ENCODE results near the gene TRIP4. TPM values are rescaled to one million over a fixed set of nuclear protein-coding genes. Genes with fewer than 3 reads are reported as not detected.

Gene TRIP4
- total RNA-seq, 2 experiments from 2014 or later = 9.3 to 21.0 TPM

GRCh38 chr15:64503197-64503596 is 115.6 kb downstream of the TRIP4 start:
- TF ChIP-seq EZH2phosphoT487 (IDR thresholded peaks at IDR 0.05; ENCODE audit: borderline replicate concordance, low read depth, low read length) (no peak), CTCF (conservative IDR thresholded peaks at IDR 0.05; ENCODE audit: low read length) (no peak)
- peaks cover 53% of the 10 kb centered on the region; the same call in 1 of the 2 replicates for H3K36me3 ChIP-seq (ENCODE audit: insufficient read depth, low read length)
- H3K9me3 ChIP-seq (ENCODE audit: low read length) = no peaks in the 10 kb centered on the region
- DNase-seq (ENCODE audit: low spot score) = peak; percentile 5
- H3K4me3 ChIP-seq (ENCODE audit: low read depth, low read length, poor library complexity, severe bottlenecking) = no peak overlapping the region
- ChIA-PET POLR2A (interaction anchor here (0.5 to 1.8 kb wide), 8 partner anchors 8 to 255 kb away, joined by 3 to 8 read pairs (median 4); no protein-coding TSS in a partner anchor), CTCF (ENCODE audit: unreplicated experiment) (interaction anchor here (0.6 kb wide), 1 partner anchor 22 kb away, joined by 3 read pairs; no protein-coding TSS in a partner anchor)
- peak overlapping the region; percentile 28 for H3K27ac ChIP-seq (ENCODE audit: low read depth, low read length, poor library complexity, severe bottlenecking)
- peaks cover 9% of the 10 kb centered on the region; the same call in 1 of the 2 replicates for H4K20me1 ChIP-seq (ENCODE audit: insufficient read depth, low read length)
- BruUV-seq (replicated peaks) = no TSS peak
- no peaks in the 10 kb centered on the region for H3K9me2 ChIP-seq (ENCODE audit: insufficient read depth, low read length)
- no peak overlapping the region for H2AFZ ChIP-seq (ENCODE audit: low read length)
- H3K4me1 ChIP-seq (ENCODE audit: insufficient read depth, low read length, poor library complexity, severe bottlenecking) = peaks cover 39% of the 10 kb centered on the region
- H3K4me2 ChIP-seq (ENCODE audit: low read length) = peak overlapping the region; percentile 52
- intact Hi-C loops (cut with micrococcal nuclease; ENCODE audit: unreplicated experiment) = no loop called here
- H3K79me2 ChIP-seq (ENCODE audit: insufficient read depth, low read depth, low read length) = peaks cover 19% of the 10 kb centered on the region; the same call in 1 of the 2 replicates

GRCh38 chr15:64503640-64504039 is 116.0 kb downstream of the TRIP4 start:
- peak overlapping the region; percentile 52 for H3K4me2 ChIP-seq (ENCODE audit: low read length)
- peak overlapping the region; percentile 28 for H3K27ac ChIP-seq (ENCODE audit: low read depth, low read length, poor library complexity, severe bottlenecking)
- intact Hi-C loops (cut with micrococcal nuclease; ENCODE audit: unreplicated experiment) = no loop called here
- DNase-seq (ENCODE audit: low spot score) = peak; percentile 14
- ChIA-PET POLR2A (interaction anchor here (0.6 to 1.8 kb wide), 7 partner anchors 9 to 148 kb away, joined by 3 to 8 read pairs (median 4); no protein-coding TSS in a partner anchor), CTCF (ENCODE audit: unreplicated experiment) (interaction anchor here (0.6 kb wide), 1 partner anchor 22 kb away, joined by 3 read pairs; no protein-coding TSS in a partner anchor)
- peaks cover 22% of the 10 kb centered on the region; the same call in 1 of the 2 replicates for H3K79me2 ChIP-seq (ENCODE audit: insufficient read depth, low read depth, low read length)
- H3K36me3 ChIP-seq (ENCODE audit: insufficient read depth, low read length) = peaks cover 53% of the 10 kb centered on the region; the same call in 1 of the 2 replicates
- no peaks in the 10 kb centered on the region for H3K9me2 ChIP-seq (ENCODE audit: insufficient read depth, low read length)
- no peak for TF ChIP-seq CTCF (conservative IDR thresholded peaks at IDR 0.05; ENCODE audit: low read length)
- peaks cover 9% of the 10 kb centered on the region; the same call in 1 of the 2 replicates for H4K20me1 ChIP-seq (ENCODE audit: insufficient read depth, low read length)
- H2AFZ ChIP-seq (ENCODE audit: low read length) = no peak overlapping the region
- H3K9me3 ChIP-seq (ENCODE audit: low read length) = no peaks in the 10 kb centered on the region
- no TSS peak for BruUV-seq (replicated peaks)
- peaks cover 43% of the 10 kb centered on the region for H3K4me1 ChIP-seq (ENCODE audit: insufficient read depth, low read length, poor library complexity, severe bottlenecking)
- H3K4me3 ChIP-seq (ENCODE audit: low read depth, low read length, poor library complexity, severe bottlenecking) = no peak overlapping the region

Small RNAs within 50 kb of the gene (small RNA-seq; reads per million reads assigned to genes)
- gene RF00019 = not detected
- not detected for gene RF00554

Other genes with a start within 250 kb of the TRIP4 start
- gene SNX22, start 236.1 kb upstream of the TRIP4 start, total RNA-seq (2014; rRNA removed; shearing (Covaris generic)) = 63.1 and 65.7 TPM in 2 replicates
- 61.6 and 68.8 TPM in 2 replicates for gene SNX22, start 236.1 kb upstream of the TRIP4 start, total RNA-seq (2022)
- gene PPIB, start 224.8 kb upstream of the TRIP4 start, total RNA-seq (2014; rRNA removed; shearing (Covaris generic)) = 243 and 263 TPM in 2 replicates
- 248 and 307 TPM in 2 replicates for gene PPIB, start 224.8 kb upstream of the TRIP4 start, total RNA-seq (2022)
- gene CSNK1G1, start 31.7 kb upstream of the TRIP4 start, total RNA-seq (2014; rRNA removed; shearing (Covaris generic)) = 8.8 and 11.6 TPM in 2 replicates
- gene CSNK1G1, start 31.7 kb upstream of the TRIP4 start, total RNA-seq (2022) = 14.1 and 16.7 TPM in 2 replicates
- 49.3 TPM in 2 replicates for gene PCLAF, start 6.4 kb upstream of the TRIP4 start, total RNA-seq (2014; rRNA removed; shearing (Covaris generic))
- gene PCLAF, start 6.4 kb upstream of the TRIP4 start, total RNA-seq (2022) = 99.5 and 100 TPM in 2 replicates
- gene ZNF609, start 72.7 kb downstream of the TRIP4 start, total RNA-seq (2014; rRNA removed; shearing (Covaris generic)) = 17.2 and 18.5 TPM in 2 replicates
- gene ZNF609, start 72.7 kb downstream of the TRIP4 start, total RNA-seq (2022) = 35.1 and 35.4 TPM in 2 replicates